C4-2B (cell line): ENCODE measurements around the gene KCTD6.

ENCODE experiments used
- H3K27ac ChIP-seq: fragments of 450-650 bp; 2 replicates; pipeline ENCODE4 v1.5.1; 2017
- ZFX ChIP-seq: fragments of 450-650 bp; IDR thresholded peaks from 2 replicates; pipeline ENCODE4 v1.6.1; 2017
- TF ChIP-seq, protein P1 (sequence below): fragments of 450-650 bp; conservative IDR thresholded peaks from 2 replicates; pipeline ENCODE4 v1.5.1; 2017; ENCODE audit warnings: mild to moderate bottlenecking

KCTD6 gene

GRCh38 chr3:58497097-58497496, 5.2 kb downstream of the KCTD6 start:
- no peak overlapping the region for H3K27ac ChIP-seq
- TF ChIP-seq ZFX, result no peak
- TF ChIP-seq, protein P1, sequence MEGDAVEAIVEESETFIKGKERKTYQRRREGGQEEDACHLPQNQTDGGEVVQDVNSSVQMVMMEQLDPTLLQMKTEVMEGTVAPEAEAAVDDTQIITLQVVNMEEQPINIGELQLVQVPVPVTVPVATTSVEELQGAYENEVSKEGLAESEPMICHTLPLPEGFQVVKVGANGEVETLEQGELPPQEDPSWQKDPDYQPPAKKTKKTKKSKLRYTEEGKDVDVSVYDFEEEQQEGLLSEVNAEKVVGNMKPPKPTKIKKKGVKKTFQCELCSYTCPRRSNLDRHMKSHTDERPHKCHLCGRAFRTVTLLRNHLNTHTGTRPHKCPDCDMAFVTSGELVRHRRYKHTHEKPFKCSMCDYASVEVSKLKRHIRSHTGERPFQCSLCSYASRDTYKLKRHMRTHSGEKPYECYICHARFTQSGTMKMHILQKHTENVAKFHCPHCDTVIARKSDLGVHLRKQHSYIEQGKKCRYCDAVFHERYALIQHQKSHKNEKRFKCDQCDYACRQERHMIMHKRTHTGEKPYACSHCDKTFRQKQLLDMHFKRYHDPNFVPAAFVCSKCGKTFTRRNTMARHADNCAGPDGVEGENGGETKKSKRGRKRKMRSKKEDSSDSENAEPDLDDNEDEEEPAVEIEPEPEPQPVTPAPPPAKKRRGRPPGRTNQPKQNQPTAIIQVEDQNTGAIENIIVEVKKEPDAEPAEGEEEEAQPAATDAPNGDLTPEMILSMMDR, result no peak

GRCh38 chr3:58502872-58503271, 11.0 kb downstream of the KCTD6 start:
- TF ChIP-seq, protein P1, result no peak
- no peak for TF ChIP-seq ZFX
- H3K27ac ChIP-seq, result no peak overlapping the region

GRCh38 chr3:58507356-58508078, 15.6 kb downstream of the KCTD6 start:
- no peak overlapping the region for H3K27ac ChIP-seq
- TF ChIP-seq, protein P1, result no peak
- TF ChIP-seq ZFX, result no peak

GRCh38 chr3:58508437-58508836, 16.5 kb downstream of the KCTD6 start:
- TF ChIP-seq ZFX, result no peak
- H3K27ac ChIP-seq, result no peak overlapping the region

DNA sequence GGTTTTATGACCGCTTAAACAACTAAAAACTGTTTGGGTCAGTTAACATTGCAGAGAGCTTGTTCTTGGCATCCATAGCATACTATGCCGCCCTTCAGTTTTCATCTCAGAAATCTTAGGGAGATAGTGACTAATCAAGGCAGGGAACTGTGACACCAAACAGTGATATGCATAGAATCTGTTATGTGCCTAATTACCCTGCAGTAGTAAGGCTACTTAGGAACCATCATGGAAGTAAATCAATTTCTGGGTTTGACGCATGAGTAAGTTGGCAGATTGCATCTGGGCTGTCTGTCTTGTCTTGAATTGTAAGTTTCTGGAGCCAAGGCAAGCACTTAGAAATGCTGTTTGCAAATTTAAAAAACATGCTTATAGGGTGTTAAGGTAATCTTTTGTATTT, 22.5 kb downstream of the KCTD6 start:
- TF ChIP-seq, protein P1, result no peak
- TF ChIP-seq ZFX, result no peak

GRCh38 chr3:58518291-58518789, 26.4 kb downstream of the KCTD6 start:
- no peak overlapping the region for H3K27ac ChIP-seq
- TF ChIP-seq ZFX, result no peak
- TF ChIP-seq, protein P1, result no peak

More for the DNA sequence above, 22.5 kb downstream of the KCTD6 start:
- no peak overlapping the region for H3K27ac ChIP-seq

DNA sequence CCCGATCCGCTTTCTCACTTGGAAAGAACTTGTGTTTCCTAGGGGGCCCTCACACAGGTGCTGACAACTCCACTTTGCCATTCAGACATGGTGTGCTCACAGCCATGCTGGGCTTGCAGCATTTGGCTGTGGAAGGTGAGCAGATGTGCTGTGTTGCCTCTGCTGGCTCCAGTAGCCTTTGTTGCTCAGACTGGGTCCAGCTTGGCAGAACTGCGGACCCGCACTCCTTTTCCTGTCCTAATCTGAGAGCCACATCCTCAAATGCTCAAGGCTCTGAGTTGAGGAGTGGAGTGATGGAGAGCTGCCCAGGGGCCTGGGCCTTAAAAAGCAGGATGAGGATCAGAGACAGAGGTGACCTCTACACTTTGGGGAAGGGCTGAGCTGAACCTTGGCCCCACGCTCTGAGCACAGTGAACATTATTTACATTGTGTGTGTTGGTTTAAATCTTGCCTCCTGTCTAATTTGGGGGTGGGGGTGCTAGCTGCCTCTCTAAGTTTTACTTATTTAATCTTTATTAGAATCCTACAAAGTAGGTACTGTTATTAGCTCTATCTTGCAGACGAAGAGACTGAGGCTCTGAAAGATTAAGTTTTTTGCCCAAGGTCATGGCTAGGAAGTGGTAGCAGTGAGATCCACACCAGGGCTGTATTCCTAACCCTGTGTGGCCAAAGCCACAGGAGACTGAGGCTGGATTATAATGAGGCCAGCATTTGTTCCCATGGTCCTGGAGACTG, 27.9 kb downstream of the KCTD6 start:
- TF ChIP-seq, protein P1, result no peak
- no peak for TF ChIP-seq ZFX
- H3K27ac ChIP-seq, result no peak overlapping the region
